Activated T-cell treated with anti-CD3 and anti-CD28 coated beads for 24 hours (primary cell): Measurements from ENCODE around the gene TENM4.
"Not testable (repeated sequence)": the region's sequence is repeated elsewhere in the genome, so short reads cannot be mapped to it uniquely, and the experiment has no call there.

Experiments used
- DNase-seq: peaks from one replicate; pipeline ENCODE4 v3.0.0-alpha.2; 2020; ENCODE audit warnings: low read depth

The TENM4 gene

DNA sequence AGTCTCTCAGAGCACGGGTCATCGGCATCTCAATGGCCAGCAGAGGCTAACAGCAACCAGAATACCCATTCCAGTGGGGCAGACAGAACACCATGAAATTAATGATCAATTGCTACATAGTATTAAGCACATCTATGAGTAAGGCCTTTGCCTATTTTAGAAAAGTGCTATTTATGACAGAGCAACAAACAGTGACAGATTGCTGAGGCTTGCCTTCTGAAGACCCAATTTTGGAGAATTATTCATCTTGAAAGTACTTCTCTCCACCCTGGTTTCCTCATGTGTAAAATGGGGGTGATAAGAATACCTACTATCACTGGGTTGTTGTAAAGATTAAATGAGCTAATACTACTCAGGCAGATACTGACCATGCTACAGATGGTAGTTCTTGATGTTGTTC is 232.7 kb downstream of the TENM4 start:
- DNase-seq = no peak

DNA sequence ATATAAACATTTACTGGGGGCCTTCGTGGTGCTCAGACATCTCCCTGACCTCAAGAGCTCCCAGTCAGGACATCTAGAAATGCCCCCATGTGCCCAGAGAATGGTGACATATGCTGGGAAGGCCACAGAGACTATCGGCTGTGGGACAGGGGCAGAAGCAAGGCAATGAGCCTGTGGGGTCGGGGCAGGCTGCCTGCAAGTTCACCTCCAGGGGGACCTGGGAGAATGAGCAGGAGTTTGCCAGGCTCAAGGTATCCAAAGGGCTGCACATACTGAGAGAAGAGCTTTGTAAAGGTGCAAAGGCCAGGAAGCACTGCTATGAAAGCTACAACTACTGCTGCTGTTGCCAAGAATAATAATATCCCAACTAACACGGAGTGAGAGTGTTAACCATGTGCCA is 233.9 kb downstream of the TENM4 start:
- DNase-seq = no peak

DNA sequence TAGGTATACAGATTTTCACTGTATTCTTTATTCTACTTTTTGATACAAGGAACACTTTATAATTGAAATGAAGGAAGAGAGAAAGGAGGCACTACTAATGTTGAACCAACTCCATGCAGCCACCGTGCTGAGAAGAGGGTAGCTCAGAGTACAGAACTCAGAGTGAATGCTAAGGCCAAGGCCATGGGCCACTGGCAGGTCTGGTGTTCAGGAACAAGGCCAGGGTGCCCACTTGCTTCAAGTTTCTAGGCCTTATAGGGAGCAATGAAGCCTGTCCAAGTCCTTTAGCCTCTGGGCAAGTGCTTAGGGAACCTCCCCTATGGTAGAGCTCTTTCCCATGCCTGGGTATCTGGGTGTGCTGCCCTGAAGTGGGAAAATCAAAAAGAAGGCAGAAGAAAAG is 235.0 kb downstream of the TENM4 start:
- DNase-seq = no peak

DNA sequence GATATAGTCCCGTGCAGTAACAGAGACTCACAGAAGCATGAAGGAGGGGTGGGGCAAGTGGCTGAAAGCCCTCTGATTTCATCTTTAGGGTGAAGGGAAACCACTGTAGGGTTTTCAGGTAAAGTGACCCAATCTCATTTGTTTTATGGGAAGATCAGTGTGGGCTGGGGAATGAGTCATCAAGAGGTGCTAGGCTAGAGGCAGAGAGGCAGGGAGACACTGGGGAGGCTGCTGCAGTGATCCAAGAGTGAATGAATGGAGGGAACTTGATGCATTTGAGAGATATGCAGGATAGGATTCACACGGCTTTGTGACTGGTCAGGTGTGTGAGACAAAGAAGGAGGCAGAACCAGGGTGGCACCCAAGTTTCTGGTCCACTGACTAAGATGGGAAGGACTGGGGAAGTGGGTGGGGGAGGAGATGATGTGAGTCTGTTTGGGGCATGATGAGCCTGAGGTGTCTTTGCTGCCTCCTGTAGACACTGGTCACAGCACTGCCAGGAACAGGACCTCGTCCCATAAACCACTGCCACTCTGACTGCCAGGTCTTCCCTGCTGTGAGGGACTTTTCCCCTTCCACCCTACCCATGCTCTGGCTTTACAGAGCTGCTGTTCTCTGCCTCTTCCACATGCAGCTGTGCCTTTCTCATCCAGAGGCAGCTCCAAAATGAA is 239.0 kb downstream of the TENM4 start:
- DNase-seq = no peak

DNA sequence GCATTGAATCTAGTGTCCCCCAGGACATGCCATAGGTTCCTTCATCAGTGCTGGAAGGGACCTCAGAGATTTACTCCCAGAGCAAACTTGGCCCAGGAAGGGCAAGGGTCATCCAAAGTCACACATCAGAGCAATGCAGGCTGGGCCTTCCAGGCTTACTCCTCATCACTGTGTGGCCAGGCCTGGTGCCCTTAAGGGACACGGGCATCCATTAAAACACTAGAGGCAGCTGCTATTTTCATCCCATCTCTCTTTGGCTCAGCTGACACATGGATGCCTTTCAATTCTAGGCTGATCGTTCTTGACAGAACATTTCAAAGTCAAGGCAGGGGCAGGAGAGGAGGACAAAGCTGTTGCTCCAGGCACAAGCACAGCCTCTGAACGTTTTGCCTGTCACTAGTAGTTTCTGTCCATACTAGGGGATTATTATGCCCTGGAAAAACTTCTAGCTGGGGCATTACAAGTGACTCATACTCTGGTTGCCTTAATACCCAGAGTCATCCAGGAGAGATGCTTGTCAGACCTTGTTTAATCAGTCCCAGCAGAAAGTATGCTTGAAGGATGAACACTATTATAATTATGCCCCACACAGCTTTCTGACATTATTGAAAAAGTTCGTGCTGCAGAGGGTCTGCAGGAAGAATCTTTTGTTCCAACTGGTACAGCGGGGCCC is 240.3 kb downstream of the TENM4 start:
- DNase-seq = no peak

DNA sequence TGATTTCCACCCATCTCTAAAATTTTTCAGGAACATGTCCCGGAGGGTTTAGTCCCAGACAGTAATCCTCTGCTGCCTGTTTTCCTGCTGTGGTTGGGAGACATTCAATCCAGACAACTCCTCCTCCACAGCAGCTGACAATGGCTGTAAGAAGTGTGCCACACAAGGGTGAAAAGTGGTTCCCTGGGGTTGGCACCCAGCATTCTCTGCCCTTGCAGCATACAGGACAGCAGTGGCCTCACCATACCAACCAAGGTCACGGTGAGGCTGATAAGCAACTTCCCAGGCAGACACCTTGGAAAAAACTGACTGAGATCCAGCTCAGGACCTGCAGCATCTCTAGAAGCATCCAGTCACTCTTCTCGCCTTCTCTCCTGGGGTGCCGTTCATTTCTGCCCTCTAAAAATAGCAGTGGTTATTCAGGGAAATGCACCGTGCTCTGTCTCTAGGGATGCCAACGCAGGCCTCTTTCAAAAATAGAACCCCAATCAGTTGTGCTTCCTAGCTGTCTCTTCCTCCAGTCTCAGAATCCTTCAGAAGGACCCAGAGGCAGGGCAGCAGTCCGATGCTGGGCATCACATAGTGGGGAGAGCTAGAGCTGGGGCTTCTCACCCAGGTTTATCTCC is 241.0 kb downstream of the TENM4 start:
- DNase-seq = no peak

DNA sequence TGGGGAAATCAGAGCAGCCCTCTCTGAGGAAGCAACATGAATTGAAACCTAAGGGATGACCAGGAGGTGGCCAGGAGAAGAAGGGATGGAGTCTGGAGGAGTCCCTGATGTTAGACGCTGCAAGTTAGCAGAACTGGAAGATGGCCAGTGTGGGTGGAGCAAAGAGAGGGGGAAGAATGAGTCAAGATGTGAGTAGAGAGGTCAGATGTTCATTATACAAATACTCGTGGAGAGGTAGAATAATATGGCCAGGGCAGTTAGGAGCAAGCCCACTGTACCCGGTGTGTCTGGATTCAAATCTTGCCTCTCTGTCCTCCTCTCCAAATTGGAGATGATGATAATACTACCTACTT is 242.0 kb downstream of the TENM4 start:
- DNase-seq = no peak

DNA sequence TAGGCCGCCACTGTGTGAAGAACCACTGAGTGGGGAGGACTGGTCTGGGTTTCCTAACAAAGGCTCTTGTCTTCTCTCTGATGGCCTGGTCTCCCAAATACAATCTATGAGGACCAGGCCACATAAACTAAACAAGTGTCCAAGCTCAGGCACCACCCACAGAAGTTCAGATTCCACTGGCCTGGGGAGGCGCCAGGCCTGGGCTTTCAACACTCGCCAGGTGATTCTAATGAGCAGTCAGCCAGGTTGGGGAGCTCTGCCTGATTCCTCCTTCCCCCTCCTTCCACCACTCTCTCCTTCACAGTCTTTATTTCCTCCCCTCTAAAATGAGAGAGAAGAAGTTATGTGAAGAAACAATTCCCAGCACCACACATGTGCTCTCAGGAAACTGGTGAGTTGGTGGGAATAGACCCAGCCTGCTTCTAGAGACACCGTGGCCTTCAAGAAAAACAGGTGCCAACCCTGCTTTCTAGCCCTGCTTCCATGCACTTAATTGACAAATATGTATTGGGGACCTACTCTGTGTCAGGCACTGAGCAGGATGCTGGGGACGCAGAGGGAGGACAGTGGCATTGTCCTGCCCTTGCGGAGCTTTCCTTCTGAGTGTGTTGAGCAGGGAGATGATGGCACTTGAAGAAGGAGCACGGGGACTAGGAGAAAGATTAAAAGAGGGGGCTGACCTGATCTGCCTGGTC is 242.5 kb downstream of the TENM4 start:
- no peak for DNase-seq

DNA sequence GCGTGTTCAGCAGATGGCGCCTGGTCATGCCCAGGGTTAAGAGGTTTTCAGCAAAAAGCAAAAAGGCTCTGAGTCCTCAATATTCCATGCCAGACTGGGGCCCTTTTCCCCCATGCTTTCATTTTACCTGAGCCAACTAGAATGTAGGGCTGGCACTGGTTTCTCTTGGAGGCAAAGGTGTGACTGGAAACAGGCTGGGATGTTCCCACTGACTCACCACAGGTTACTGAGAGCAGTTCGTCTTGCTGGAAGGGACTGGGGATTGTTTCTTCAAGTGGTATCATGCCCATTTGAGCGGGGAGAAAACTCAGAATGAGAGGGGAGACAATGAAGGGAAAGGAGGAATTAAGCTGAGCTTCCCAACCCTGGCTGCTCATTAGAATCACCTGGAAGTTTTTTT is 243.9 kb downstream of the TENM4 start:
- DNase-seq = no peak

DNA sequence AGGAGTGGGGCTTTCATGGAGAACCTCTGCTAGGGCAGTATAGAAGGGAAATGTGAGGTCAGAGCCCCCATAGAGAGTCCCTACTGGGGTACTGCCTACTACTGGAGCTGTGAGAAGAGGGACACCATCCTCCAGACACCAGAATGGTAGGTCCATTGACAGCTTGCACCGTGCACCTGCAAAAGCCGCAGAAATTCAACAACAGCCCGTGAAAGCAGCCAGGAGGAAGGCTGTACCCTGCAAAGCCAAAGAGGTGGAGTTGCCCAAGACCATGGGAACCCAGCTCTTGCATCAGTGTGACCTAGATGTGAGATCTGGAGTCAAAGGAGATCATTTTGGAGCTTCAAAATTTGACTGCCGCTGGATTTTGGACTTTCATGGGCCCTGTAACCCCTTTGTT is 245.6 kb downstream of the TENM4 start:
- no peak for DNase-seq

DNA sequence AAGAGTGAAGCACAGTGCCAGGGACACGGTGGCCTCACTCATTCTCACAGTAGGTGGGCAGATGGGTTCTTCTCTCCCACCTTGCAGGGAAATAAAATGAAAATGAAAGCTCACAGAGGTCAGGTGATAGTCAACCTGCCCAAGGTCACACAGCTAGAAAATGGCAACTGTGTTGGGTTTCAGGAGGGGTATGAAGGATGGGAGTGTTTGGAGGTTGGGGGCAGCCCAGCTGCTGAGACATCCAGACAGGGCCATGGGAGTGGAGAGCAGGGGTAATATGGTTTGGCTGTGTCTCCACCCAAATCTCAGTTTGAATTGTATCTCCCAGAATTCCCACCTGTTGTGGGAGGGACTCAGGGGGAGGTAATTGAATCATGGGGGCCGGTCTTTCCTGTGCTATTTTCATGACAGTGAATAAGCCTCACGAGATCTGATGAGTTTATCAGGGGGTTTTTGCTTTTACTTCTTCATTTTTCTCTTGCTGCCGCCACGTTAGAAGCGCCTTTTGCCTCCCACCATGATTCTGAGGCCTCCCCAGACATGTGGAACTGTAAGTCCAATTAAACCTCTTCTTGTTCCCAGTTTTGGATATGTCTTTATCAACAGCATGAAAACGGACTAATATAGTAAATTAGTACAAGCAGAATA is 247.0 kb downstream of the TENM4 start:
- DNase-seq = no peak

DNA sequence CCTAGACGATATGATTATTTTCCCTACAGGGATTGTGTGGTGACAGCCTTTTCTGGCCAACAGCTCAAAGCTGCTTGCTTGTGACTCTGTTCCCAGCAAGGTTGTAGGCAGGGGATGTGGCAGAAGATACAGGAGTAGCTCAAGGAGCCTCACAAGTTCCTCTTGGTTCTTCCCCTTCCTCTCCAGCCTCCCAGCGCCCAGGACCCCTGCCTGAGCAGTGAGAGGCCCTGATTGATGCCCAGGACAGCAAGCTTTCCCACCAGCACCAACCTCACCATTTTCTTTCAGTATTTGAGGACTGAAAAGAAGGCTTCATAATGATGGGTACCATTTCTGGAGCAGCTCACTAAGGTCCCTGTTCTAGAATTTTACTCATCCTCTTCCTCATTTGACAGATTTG is 248.0 kb downstream of the TENM4 start:
- no peak for DNase-seq

DNA sequence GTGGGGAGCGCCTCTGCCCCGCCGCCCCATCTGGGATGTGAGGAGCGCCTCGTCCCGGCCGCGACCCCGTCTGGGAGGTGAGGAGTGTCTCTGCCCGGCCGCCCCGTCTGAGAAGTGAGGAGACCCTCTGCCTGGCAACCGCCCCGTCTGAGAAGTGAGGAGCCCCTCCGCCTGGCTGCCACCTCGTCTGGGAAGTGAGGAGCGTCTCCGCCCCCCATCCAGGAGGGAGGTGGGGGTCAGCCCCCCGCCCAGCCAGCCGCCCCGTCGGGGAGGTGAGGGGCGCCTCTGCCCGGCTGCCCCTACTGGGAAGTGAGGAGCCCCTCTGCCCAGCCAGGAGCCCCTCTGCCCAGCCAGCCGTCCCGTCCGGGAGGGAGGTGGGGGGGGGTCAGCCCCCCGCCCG is 249.1 kb downstream of the TENM4 start:
- DNase-seq = not testable (repeated sequence)

DNA sequence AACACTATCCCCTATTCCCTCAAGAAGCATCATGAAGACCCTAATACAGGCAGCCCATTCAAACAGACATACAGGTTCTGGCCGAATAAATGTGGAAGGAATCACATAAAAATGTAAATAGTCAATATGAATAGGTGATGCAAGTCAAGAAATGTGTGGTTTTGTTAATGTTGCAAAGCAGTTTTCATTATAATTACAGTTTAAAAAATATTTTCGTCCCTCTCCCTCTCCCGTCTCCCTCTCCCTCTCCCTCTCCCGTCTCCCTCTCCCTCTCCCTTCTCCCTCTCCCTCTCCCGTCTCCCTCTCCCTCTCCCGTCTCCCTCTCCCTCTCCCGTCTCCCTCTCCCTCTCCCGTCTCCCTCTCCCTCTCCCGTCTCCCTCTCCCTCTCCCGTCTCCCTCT is 250.3 kb downstream of the TENM4 start:
- DNase-seq = not testable (repeated sequence)

DNA sequence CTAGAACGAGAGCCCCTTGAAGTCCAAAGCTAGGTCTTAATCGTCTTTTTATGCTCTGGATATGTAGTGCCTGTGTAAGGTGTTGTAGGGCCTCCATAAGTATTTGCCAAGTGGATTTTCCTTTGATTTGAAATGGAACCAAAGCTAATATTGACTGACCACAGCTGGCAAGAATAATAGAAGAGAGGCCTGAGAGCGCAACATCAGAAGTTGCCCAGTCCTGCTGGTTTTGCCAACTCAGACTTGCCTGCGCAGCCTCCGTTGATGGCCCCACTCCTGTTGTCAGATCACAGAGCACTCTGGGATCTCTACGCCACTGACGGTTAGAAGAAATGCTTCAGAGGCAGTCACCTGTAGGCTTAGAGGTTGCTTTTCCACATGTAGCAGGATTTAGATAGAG is 251.2 kb downstream of the TENM4 start:
- DNase-seq = no peak

DNA sequence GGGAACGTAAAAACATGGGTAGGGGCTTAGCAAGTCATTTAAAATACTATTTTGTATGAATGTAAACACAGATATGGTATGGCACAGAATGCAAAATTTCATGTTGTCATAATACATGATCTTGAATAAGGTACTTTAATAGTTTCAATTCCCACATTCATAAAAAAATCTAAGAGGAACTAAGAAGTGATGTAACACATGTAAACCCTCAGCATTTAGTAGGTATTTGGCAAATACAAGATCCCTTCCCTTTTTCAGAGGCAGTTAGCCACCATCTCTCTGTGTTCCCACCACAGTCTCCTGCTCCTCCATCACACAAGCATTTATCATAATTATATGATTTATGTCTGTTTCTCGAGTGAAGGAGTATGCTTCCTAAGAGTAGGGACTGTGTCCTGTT is 251.8 kb downstream of the TENM4 start:
- DNase-seq = no peak

DNA sequence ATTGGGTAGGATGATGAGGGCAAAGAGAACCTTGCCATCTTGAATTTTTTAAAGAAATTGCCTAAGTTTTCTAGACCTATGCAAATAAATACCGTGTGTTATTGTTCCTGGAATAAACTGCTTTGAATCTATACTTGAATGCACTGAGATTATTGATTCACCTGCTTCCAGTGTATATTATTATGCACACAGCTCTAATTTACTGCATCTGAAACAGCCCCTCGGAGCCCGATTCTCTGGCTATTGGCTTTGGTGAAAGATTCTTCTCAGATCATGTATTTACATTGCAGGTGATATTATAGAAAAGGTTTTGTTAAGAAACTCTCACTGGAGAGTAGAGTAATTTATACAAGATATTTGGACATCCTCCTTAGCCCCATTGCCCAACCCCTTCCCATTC is 254.2 kb downstream of the TENM4 start:
- no peak for DNase-seq

DNA sequence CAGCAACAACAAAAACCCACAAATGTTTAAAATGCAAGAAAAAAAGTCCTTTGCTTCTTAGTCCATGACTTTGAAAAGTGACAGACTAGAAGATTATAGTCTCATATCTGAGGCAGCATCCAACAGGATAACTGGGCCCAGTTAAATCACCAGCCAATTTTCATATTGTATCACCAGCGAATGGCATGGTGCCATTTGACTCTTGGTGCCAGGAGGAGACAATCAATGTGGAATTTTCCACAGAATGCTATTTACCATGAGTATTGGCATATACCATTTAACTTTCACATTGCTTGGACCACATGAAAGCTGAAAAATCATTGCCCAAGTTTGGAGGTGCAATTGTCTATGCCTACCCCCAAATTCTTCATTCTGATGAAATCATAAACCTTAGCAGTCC is 255.5 kb downstream of the TENM4 start:
- DNase-seq = no peak

DNA sequence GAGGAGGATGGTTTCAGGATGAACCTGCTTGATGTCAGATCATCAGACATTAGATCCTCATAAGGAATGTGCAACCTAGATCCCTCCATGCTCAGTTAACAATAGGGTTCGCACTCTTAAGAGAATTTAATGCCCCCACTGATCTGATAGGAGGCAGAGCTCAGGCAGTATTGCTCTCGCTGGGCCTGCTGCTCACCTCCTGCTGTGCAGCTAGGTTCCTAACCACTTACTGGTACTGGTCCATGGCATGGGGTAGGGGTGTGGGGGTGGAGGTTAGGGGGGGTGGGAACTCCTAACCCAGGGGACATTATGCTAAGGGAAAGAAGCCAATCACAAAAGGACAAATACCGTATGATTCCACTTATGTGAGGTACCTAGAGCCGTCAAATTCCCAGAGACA is 256.5 kb downstream of the TENM4 start:
- no peak for DNase-seq

DNA sequence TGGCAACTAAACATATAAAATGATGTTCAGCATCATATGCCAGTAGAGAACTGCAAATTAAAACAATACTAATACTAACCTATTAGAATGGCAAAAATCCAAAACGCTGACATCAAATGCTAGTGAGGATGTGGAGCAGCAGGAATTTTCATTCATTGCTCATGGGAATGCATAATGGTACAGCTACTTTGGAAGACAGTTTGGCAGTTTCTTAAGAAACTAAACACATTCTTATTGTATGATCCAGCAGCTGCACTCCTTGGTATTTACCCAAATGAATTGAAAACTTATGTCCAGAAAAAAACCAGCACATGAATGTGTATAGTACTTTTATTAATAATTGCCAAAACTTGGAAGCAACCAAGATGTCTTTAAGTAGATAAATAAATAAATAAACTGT is 258.0 kb downstream of the TENM4 start:
- no peak for DNase-seq

DNA sequence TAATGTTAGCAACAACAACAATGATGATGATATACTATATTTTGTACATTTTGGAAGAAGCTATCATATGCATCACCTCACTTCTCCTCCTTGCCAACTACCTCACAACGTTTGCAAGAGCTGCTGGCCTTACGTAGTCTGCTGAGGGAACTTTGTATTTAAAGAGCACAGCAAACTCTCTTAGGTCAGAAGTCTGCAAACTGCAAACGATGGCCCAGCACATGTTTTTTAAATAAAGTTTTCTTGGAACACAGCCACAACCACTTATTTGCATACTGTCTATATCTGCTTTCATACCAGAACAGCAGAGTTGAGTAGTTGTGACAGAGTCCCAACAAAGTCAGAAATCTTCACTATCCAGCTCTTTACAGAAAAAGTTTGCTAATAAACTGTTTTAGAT is 261.7 kb downstream of the TENM4 start:
- no peak for DNase-seq
